K562 (cell line): Measurements from ENCODE around the gene RRH. TPM values are rescaled to one million over a fixed set of nuclear protein-coding genes. Genes with fewer than 3 reads are reported as not detected.

Experiments
- TCF7 ChIP-seq: sonication (generic); IDR thresholded peaks from 2 replicates; pipeline ENCODE4 v1.6.1; 2016; ENCODE audit warnings: antibody characterized with exemption, borderline replicate concordance
- U2AF1 ChIP-seq: fragments of 200-400 bp; formaldehyde crosslinking; optimal IDR thresholded peaks from 2 replicates; pipeline ENCODE3; 2017; ENCODE audit warnings: mild to moderate bottlenecking, low read depth, low read length, moderate library complexity
- ZFP91 ChIP-seq: sonication (generic); formaldehyde crosslinking; IDR thresholded peaks from 2 replicates; pipeline ENCODE4 v1.8.0; 2022; ENCODE audit warnings: mild to moderate bottlenecking, missing genetic modification reagents
- ZFPM2 ChIP-seq: fragments of 250-450 bp; sonication (Bioruptor Pico); IDR thresholded peaks from 2 replicates; pipeline ENCODE4 v1.5.1; 2022; ENCODE audit warnings: mild to moderate bottlenecking
- polyA plus RNA-seq, 8 experiments: library from polyadenylated mRNA; depleted of rRNA in 4 of 8; stranded (reverse) in 5 of 8; unstranded in 3 of 8; fragments of >200 nt; fragmentation: Nextera tagmentation in 2 of 8; fragmentation: Illumina TruSeq in 1 of 8; extraction: Ambion mirVana in 2 of 8; extraction: Trizol in 1 of 8; gene quantifications; 2 replicates each; pipeline versions ENCODE4 v1.2.1 to v1.2.3, GENCODE V29; 2011 to 2014; ENCODE audit warnings: inconsistent platforms in 1 of 8, missing spikeins in 1 of 8
- total RNA-seq, 7 experiments: library from RNA; depleted of rRNA in 6 of 7; stranded (reverse); fragments of >200 nt in 6 of 7; fragmentation: Illumina TruSeq in 2 of 7; extraction: Trizol in 2 of 7; gene quantifications; 2 replicates each; pipeline versions ENCODE4 v1.2.1 to v1.2.3, GENCODE V29; 2011 to 2021; ENCODE audit warnings: low replicate concordance in 1 of 7
- TF ChIP-seq, protein P1 (sequence below): fragments of 200-600 bp; sonication (generic); IDR thresholded peaks from one replicate; pipeline ENCODE4 v1.6.1; 2012; ENCODE audit warnings: mild to moderate bottlenecking, low read depth, low read length, inconsistent platforms

RRH gene
- total and polyA plus RNA-seq, 9 of the 15 experiments (the other 6 are each of a cell fraction or from before 2014, with no cell fraction given): 0.04 to 0.31 (median 0.12) TPM; not detected in 3

DNA sequence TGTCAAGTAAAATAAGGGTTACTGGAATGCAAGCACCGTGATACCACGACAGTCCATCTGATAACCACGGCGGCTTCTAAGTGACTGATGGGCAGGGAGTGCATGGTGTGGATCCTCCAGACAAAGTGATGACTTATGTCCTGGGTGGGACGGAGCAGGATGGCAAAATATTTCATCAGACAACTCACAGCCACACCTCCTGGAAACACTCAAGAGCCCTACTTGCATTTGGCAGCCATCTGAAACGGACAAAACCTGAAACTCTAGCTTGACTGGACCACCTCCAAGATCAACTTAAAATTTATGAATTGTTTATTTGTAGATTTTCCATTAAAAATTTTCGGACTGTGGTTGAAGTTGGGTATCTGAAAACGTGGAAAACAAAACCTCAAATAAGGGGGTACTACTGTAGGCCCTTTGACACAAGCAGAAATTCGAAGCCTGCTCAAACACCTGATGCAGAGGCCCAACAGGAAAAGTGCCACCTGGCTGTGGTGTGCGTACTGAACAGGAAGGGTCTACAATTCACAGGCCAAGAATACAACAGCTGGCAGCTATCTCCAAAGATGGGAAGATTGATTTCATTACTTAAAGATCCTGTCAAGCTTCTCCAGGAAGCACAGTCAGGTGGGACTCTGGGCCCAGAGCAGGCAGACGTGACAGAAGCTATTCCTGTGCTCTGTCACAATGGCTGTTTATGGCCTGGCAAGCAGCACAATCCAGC is 46.2 kb downstream of the RRH start (continued):
- TF ChIP-seq U2AF1: no peak
- no peak for TF ChIP-seq ZFPM2 (CRISPR knock-in tag)
- no peak for TF ChIP-seq ZFP91 (CRISPR knock-in tag)
- TF ChIP-seq, protein P1, sequence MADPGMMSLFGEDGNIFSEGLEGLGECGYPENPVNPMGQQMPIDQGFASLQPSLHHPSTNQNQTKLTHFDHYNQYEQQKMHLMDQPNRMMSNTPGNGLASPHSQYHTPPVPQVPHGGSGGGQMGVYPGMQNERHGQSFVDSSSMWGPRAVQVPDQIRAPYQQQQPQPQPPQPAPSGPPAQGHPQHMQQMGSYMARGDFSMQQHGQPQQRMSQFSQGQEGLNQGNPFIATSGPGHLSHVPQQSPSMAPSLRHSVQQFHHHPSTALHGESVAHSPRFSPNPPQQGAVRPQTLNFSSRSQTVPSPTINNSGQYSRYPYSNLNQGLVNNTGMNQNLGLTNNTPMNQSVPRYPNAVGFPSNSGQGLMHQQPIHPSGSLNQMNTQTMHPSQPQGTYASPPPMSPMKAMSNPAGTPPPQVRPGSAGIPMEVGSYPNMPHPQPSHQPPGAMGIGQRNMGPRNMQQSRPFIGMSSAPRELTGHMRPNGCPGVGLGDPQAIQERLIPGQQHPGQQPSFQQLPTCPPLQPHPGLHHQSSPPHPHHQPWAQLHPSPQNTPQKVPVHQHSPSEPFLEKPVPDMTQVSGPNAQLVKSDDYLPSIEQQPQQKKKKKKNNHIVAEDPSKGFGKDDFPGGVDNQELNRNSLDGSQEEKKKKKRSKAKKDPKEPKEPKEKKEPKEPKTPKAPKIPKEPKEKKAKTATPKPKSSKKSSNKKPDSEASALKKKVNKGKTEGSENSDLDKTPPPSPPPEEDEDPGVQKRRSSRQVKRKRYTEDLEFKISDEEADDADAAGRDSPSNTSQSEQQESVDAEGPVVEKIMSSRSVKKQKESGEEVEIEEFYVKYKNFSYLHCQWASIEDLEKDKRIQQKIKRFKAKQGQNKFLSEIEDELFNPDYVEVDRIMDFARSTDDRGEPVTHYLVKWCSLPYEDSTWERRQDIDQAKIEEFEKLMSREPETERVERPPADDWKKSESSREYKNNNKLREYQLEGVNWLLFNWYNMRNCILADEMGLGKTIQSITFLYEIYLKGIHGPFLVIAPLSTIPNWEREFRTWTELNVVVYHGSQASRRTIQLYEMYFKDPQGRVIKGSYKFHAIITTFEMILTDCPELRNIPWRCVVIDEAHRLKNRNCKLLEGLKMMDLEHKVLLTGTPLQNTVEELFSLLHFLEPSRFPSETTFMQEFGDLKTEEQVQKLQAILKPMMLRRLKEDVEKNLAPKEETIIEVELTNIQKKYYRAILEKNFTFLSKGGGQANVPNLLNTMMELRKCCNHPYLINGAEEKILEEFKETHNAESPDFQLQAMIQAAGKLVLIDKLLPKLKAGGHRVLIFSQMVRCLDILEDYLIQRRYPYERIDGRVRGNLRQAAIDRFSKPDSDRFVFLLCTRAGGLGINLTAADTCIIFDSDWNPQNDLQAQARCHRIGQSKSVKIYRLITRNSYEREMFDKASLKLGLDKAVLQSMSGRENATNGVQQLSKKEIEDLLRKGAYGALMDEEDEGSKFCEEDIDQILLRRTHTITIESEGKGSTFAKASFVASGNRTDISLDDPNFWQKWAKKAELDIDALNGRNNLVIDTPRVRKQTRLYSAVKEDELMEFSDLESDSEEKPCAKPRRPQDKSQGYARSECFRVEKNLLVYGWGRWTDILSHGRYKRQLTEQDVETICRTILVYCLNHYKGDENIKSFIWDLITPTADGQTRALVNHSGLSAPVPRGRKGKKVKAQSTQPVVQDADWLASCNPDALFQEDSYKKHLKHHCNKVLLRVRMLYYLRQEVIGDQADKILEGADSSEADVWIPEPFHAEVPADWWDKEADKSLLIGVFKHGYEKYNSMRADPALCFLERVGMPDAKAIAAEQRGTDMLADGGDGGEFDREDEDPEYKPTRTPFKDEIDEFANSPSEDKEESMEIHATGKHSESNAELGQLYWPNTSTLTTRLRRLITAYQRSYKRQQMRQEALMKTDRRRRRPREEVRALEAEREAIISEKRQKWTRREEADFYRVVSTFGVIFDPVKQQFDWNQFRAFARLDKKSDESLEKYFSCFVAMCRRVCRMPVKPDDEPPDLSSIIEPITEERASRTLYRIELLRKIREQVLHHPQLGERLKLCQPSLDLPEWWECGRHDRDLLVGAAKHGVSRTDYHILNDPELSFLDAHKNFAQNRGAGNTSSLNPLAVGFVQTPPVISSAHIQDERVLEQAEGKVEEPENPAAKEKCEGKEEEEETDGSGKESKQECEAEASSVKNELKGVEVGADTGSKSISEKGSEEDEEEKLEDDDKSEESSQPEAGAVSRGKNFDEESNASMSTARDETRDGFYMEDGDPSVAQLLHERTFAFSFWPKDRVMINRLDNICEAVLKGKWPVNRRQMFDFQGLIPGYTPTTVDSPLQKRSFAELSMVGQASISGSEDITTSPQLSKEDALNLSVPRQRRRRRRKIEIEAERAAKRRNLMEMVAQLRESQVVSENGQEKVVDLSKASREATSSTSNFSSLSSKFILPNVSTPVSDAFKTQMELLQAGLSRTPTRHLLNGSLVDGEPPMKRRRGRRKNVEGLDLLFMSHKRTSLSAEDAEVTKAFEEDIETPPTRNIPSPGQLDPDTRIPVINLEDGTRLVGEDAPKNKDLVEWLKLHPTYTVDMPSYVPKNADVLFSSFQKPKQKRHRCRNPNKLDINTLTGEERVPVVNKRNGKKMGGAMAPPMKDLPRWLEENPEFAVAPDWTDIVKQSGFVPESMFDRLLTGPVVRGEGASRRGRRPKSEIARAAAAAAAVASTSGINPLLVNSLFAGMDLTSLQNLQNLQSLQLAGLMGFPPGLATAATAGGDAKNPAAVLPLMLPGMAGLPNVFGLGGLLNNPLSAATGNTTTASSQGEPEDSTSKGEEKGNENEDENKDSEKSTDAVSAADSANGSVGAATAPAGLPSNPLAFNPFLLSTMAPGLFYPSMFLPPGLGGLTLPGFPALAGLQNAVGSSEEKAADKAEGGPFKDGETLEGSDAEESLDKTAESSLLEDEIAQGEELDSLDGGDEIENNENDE: no peak
- no peak for TF ChIP-seq TCF7
